Right lobe of liver (tissue), 6 donors: ENCODE measurements around the gene SUN3. TPM values are rescaled to one million over a fixed set of nuclear protein-coding genes. Genes with fewer than 3 reads are reported as not detected.

Source experiments
- ATAC-seq, 4 donors: fragments of 200-7000 bp; cut with Tn5 transposase; one replicate each; pipeline ENCODE4 v1.9.1; 2020; ENCODE audit warnings: mild to moderate bottlenecking in 4 of 4, moderate library complexity in 4 of 4
- DNase-seq, 3 donors: peaks; one replicate each; pipeline ENCODE4 v3.0.0-alpha.2; 2020
- H3K27ac ChIP-seq, 3 donors: fragments of 200-600 bp; one replicate each; pipeline ENCODE4 v1.8.0; 2022
- H3K27me3 ChIP-seq, 2 donors: fragments of 200-600 bp; one replicate each; pipeline ENCODE4 v1.8.0; 2022
- H3K36me3 ChIP-seq, 4 donors: fragments of 200-600 bp; sonication (generic) in 1 of 4; one replicate each; pipeline versions ENCODE4 v1.5.1 to v1.8.0; 2017 to 2022; ENCODE audit warnings: control low read depth in 1 of 4
- H3K4me1 ChIP-seq, 4 donors: fragments of 200-600 bp; sonication (generic) in 1 of 4; one replicate each; pipeline versions ENCODE4 v1.5.1 to v1.8.0; 2017 to 2022; ENCODE audit warnings: control low read depth in 1 of 4
- H3K4me3 ChIP-seq, 3 donors: fragments of 200-600 bp; one replicate each; pipeline ENCODE4 v1.8.0; 2022
- H3K9me3 ChIP-seq, 4 donors: fragments of 200-600 bp; sonication (generic) in 1 of 4; one replicate each; pipeline versions ENCODE4 v1.5.1 to v1.8.0; 2017 to 2022; ENCODE audit warnings: control low read depth in 1 of 4
- CTCF ChIP-seq, 4 donors: fragments of 200-600 bp in 3 of 4; fragments of 450-650 bp in 1 of 4; IDR thresholded peaks; one replicate each; pipeline versions ENCODE4 v1.5.1 to v1.8.0; 2016 to 2022; ENCODE audit warnings: antibody characterized with exemption in 4 of 4, mild to moderate bottlenecking in 2 of 4
- POLR2A ChIP-seq: fragments of 450-650 bp; IDR thresholded peaks from one replicate; pipeline ENCODE4 v1.6.1; 2017; ENCODE audit warnings: antibody characterized with exemption, mild to moderate bottlenecking
- WGBS: methylation state at CpG from one replicate; pipeline ENCODE4 v1.1.6; 2018; ENCODE audit warnings: low coverage, low lambda C conversion rate; ENCODE audit not compliant: insufficient coverage; ENCODE audit errors: missing lambda C conversion rate; 5-methylcytosine and 5-hydroxymethylcytosine counted together
- intact Hi-C, 2 donors: fragments of 100-400 bp; cut with DNase I; formaldehyde crosslinking; loops; one replicate each; pipeline versions ENCODE4 v1.11.2 to v1.14.1; 2022
- total RNA-seq, 6 experiments: library from RNA; depleted of rRNA in 2 of 6; stranded (reverse); fragments of >200 nt in 2 of 6; fragmentation: NEBNext Ultra II Directional in 3 of 6; extraction: Animal tissue kit (Norgen Biotek cat#: 25700) in 3 of 6; gene quantifications; one replicate each; pipeline versions ENCODE4 v1.1.0 to v1.2.4, GENCODE V29; 2016 to 2023
- donor health status: DM: no; HTN: yes; CAD: no.
- donor health status: DM: no; HTN: no; CAD: no.
- donor health status: DM: no; HTN: no; CAD: no.
- donor health status: DM: no; HTN: yes; CAD: no.
- donor health status: DM: no; HTN: yes; CAD: no.

Gene SUN3
- total RNA-seq, 6 experiments from 2014 or later, result not detected

GRCh38 chr7:48033922-48034321 lies 5.0 kb upstream of the SUN3 start:
- H3K4me3 ChIP-seq, result no peak overlapping the region
- H3K36me3 ChIP-seq, result no peaks in the 10 kb centered on the region
- TF ChIP-seq CTCF (IDR thresholded peaks at IDR 0.05) (no peak), POLR2A (no peak)
- peaks cover 0 to 7% (median 0%) of the 10 kb centered on the region in 4 donors for H3K4me1 ChIP-seq
- no peaks in the 10 kb centered on the region for H3K9me3 ChIP-seq
- ATAC-seq, result no peak
- no peak overlapping the region for H3K27ac ChIP-seq
- no peak for DNase-seq
- 70% methylated on average over 5 of the region's 5 CpGs for WGBS
- H3K27me3 ChIP-seq, result no peaks in the 10 kb centered on the region
- intact Hi-C loops, result no loop called here

- Histone ChIP-seq H3K27me3 (no peaks in the 10 kb centered on the region), H3K9me3 (no peaks in the 10 kb centered on the region), H3K4me3 (no peak overlapping the region), H3K4me1 (peaks cover 0 to 5% (median 0%) of the 10 kb centered on the region in 4 donors), H3K27ac (no peak overlapping the region), H3K36me3 (no peaks in the 10 kb centered on the region)
- WGBS, result 74% methylated on average over 2 of the region's 2 CpGs
- DNase-seq (no peak), ATAC-seq (no peak)
- intact Hi-C loops, result no loop called here
- TF ChIP-seq POLR2A (no peak), CTCF (IDR thresholded peaks at IDR 0.05) (no peak)
Measured at GRCh38 chr7:48031111-48031510, 2.2 kb upstream of the SUN3 start.

- peak in 1 of 4 donors; percentile 60 for ATAC-seq
Measured at GRCh38 chr7:48025624-48026023, 3.3 kb downstream of the SUN3 start.

GRCh38 chr7:48017674-48018073 lies 11.2 kb downstream of the SUN3 start:
- Histone ChIP-seq H3K9me3 (no peaks in the 10 kb centered on the region), H3K4me3 (no peak overlapping the region), H3K27ac (no peak overlapping the region), H3K4me1 (no peaks in the 10 kb centered on the region), H3K36me3 (no peaks in the 10 kb centered on the region), H3K27me3 (no peaks in the 10 kb centered on the region)
- intact Hi-C loops, result no loop called here
- ATAC-seq, result no peak
- TF ChIP-seq POLR2A, result no peak
- TF ChIP-seq CTCF (IDR thresholded peaks at IDR 0.05), result no peak
- DNase-seq, result no peak
- WGBS, result 79% methylated on average over 3 of the region's 4 CpGs

More at GRCh38 chr7:48025624-48026023, 3.3 kb downstream of the SUN3 start:
- H3K36me3 ChIP-seq, result no peaks in the 10 kb centered on the region
- WGBS, result 49% methylated on average over 5 of the region's 5 CpGs
- TF ChIP-seq POLR2A, result no peak
- no peak for TF ChIP-seq CTCF (IDR thresholded peaks at IDR 0.05)
- no peak overlapping the region for H3K4me3 ChIP-seq
- H3K9me3 ChIP-seq, result peaks cover 0 to 3% (median 0%) of the 10 kb centered on the region in 4 donors
- no peak for DNase-seq
- H3K4me1 ChIP-seq, result no peaks in the 10 kb centered on the region
- no peaks in the 10 kb centered on the region for H3K27me3 ChIP-seq
- intact Hi-C loops, result no loop called here
- no peak overlapping the region for H3K27ac ChIP-seq

GRCh38 chr7:48016641-48017040 lies 12.3 kb downstream of the SUN3 start:
- TF ChIP-seq CTCF (IDR thresholded peaks at IDR 0.05), result no peak
- TF ChIP-seq POLR2A, result no peak
- no peak overlapping the region for H3K27ac ChIP-seq
- intact Hi-C loops, result no loop called here
- ATAC-seq (no peak), DNase-seq (no peak)
- H3K9me3 ChIP-seq, result no peaks in the 10 kb centered on the region
- no peaks in the 10 kb centered on the region for H3K36me3 ChIP-seq
- H3K27me3 ChIP-seq, result no peaks in the 10 kb centered on the region
- H3K4me3 ChIP-seq, result no peak overlapping the region
- no peaks in the 10 kb centered on the region for H3K4me1 ChIP-seq
